Breast epithelium (tissue), 4 donors: Measurements from ENCODE around the gene BAD. TPM values are rescaled to one million over a fixed set of nuclear protein-coding genes. Genes with fewer than 3 reads are reported as not detected.
"Not testable (repeated sequence)": the region's sequence is repeated elsewhere in the genome, so short reads cannot be mapped to it uniquely, and the experiment has no call there.

Experiments used
- DNase-seq, 2 donors: peaks; one replicate each; pipeline ENCODE4 v3.0.0-alpha.2; 2019; ENCODE audit warnings: low spot score in 2 of 2
- H3K27ac ChIP-seq, 2 donors: fragments of 200-600 bp; sonication (generic) in 1 of 2; one replicate each; pipeline ENCODE4 v1.5.1; 2016 to 2019; ENCODE audit warnings: mild to moderate bottlenecking in 1 of 2
- H3K27me3 ChIP-seq, 2 donors: fragments of 200-600 bp; sonication (generic) in 1 of 2; one replicate each; pipeline versions ENCODE4 v1.5.1 to v1.6.0; 2017 to 2019; ENCODE audit warnings: control low read depth in 1 of 2, mild to moderate bottlenecking in 1 of 2
- H3K36me3 ChIP-seq: fragments of 200-600 bp; one replicate; pipeline ENCODE4 v1.5.1; 2019
- H3K4me1 ChIP-seq, 2 donors: fragments of 200-600 bp; sonication (generic); one replicate each; pipeline ENCODE4 v1.5.1; 2016 to 2019; ENCODE audit warnings: control low read depth in 1 of 2
- H3K4me3 ChIP-seq, 3 donors: fragments of 200-600 bp; sonication (generic); 1 replicate in 2 of 3; 2 replicates in 1 of 3; pipeline ENCODE4 v1.5.1; 2016 to 2019; ENCODE audit warnings: mild to moderate bottlenecking in 3 of 3, moderate library complexity in 2 of 3
- H3K9me3 ChIP-seq, 2 donors: fragments of 200-600 bp; sonication (generic) in 1 of 2; one replicate each; pipeline ENCODE4 v1.5.1; 2016 to 2019; ENCODE audit warnings: control low read depth in 1 of 2
- CTCF ChIP-seq, 3 donors: fragments of 450-650 bp; IDR thresholded peaks; one replicate each; pipeline ENCODE4 v1.5.1; 2016 to 2017; ENCODE audit warnings: antibody characterized with exemption in 3 of 3, mild to moderate bottlenecking in 3 of 3, moderate library complexity in 3 of 3
- POLR2A ChIP-seq: fragments of 450-650 bp; IDR thresholded peaks from one replicate; pipeline ENCODE4 v1.6.1; 2016; ENCODE audit warnings: antibody characterized with exemption, mild to moderate bottlenecking, moderate library complexity
- POLR2AphosphoS5 ChIP-seq, 3 donors: sonication (generic); formaldehyde crosslinking; IDR thresholded peaks; one replicate each; pipeline ENCODE4 v1.6.1; 2017; ENCODE audit warnings: antibody characterized with exemption in 3 of 3
- intact Hi-C: fragments of 100-400 bp; cut with DNase I; formaldehyde crosslinking; loops from one replicate; pipeline ENCODE4 v1.15.1; 2023; ENCODE audit warnings: low total_unique reads
- total RNA-seq, 3 donors: library from RNA; depleted of rRNA; stranded (reverse); fragments of >200 nt; gene quantifications; one replicate each; pipeline ENCODE4 v1.1.0, GENCODE V29; 2016

Gene BAD
- total RNA-seq, 3 donors from 2014 or later = 80.3 to 107 (median 87.5) TPM

- intact Hi-C loops = no loop called here
- no peaks in the 10 kb centered on the region for H3K27me3 ChIP-seq
- no peaks in the 10 kb centered on the region for H3K36me3 ChIP-seq
- H3K9me3 ChIP-seq = no peaks in the 10 kb centered on the region
- DNase-seq = no peak
- no peak overlapping the region for H3K4me3 ChIP-seq
- TF ChIP-seq POLR2AphosphoS5 (IDR thresholded peaks at IDR 0.05) (no peak), CTCF (IDR thresholded peaks at IDR 0.05) (no peak)
- no peaks in the 10 kb centered on the region for H3K4me1 ChIP-seq
- H3K27ac ChIP-seq = no peak overlapping the region
Observed at GRCh38 chr11:64327993-64328392, 43.5 kb upstream of the BAD start.

- Histone ChIP-seq H3K27ac (no peak overlapping the region), H3K9me3 (no peaks in the 10 kb centered on the region), H3K4me1 (no peaks in the 10 kb centered on the region), H3K36me3 (no peaks in the 10 kb centered on the region), H3K27me3 (no peaks in the 10 kb centered on the region), H3K4me3 (no peak overlapping the region)
- intact Hi-C loops = no loop called here
- TF ChIP-seq POLR2AphosphoS5 (IDR thresholded peaks at IDR 0.05) = no peak
- no peak for TF ChIP-seq POLR2A
- TF ChIP-seq CTCF (IDR thresholded peaks at IDR 0.05) = no peak
- no peak for DNase-seq
Observed at GRCh38 chr11:64327375-64327774, 42.9 kb upstream of the BAD start.

GRCh38 chr11:64324692-64325469 lies 40.4 kb upstream of the BAD start:
- DNase-seq = peak in 1 of 2 donors; percentile 71
- Histone ChIP-seq H3K4me3 (no peak overlapping the region), H3K27me3 (no peaks in the 10 kb centered on the region), H3K27ac (peak overlapping the region; percentile 73 to 98), H3K4me1 (no peaks in the 10 kb centered on the region), H3K36me3 (no peaks in the 10 kb centered on the region), H3K9me3 (no peaks in the 10 kb centered on the region)
- TF ChIP-seq POLR2AphosphoS5 (IDR thresholded peaks at IDR 0.05) = no peak
- no peak for TF ChIP-seq POLR2A
- no peak for TF ChIP-seq CTCF (IDR thresholded peaks at IDR 0.05)
- intact Hi-C loops = no loop called here

- H3K36me3 ChIP-seq, DNase-seq, intact Hi-C loops, H3K9me3 ChIP-seq, H3K4me1 ChIP-seq, H3K27me3 ChIP-seq, H3K4me3 ChIP-seq: not testable (repeated sequence)
- H3K27ac ChIP-seq = peak overlapping the region; percentile 73 to 98
Observed at GRCh38 chr11:64323984-64324383, 39.5 kb upstream of the BAD start.

- DNase-seq = no peak
- H3K4me3 ChIP-seq = no peak overlapping the region
- TF ChIP-seq POLR2AphosphoS5 (IDR thresholded peaks at IDR 0.05) (no peak), CTCF (IDR thresholded peaks at IDR 0.05) (no peak), POLR2A (no peak)
- H3K27ac ChIP-seq = peak overlapping the region; percentile 73 to 98
- peaks cover 0 to 9% of the 10 kb centered on the region in 2 donors for H3K4me1 ChIP-seq
- no peaks in the 10 kb centered on the region for H3K27me3 ChIP-seq
- H3K36me3 ChIP-seq = no peaks in the 10 kb centered on the region
- no peaks in the 10 kb centered on the region for H3K9me3 ChIP-seq
- intact Hi-C loops = no loop called here
Observed at GRCh38 chr11:64323373-64323772, 38.9 kb upstream of the BAD start.
